SK-N-SH (cell line): Measurements from ENCODE around the gene ZMPSTE24. TPM values are rescaled to one million over a fixed set of nuclear protein-coding genes. Genes with fewer than 3 reads are reported as not detected.

Experiments used
- CTCF ChIA-PET: fragments of 300-600, 350-600 bp; formaldehyde crosslinking; extraction: SDS; loops from one replicate; lab custom pipeline; 2021; lab: Yijun Ruan, JAX
- POLR2A ChIA-PET: fragments of 350-600 bp; sonication (Branson Sonifier 250); formaldehyde crosslinking; extraction: SDS; loops from one replicate; lab custom pipeline; 2020; ENCODE audit warnings: antibody characterized with exemption, inconsistent platforms; lab: Yijun Ruan, JAX
- DNase-seq: peaks from one replicate; pipeline ENCODE4 v3.0.0; 2012
- H2AFZ ChIP-seq: fragments of 200-600 bp; sonication (generic); 2 replicates; pipeline ENCODE4 v1.8.1; 2016; ENCODE audit warnings: antibody characterized with exemption, mild to moderate bottlenecking, low read depth
- H3F3A ChIP-seq: fragments of 200-600 bp; sonication (generic); replicated peaks from 2 replicates; pipeline ENCODE3; 2016; ENCODE audit warnings: antibody characterized with exemption, mild to moderate bottlenecking; ENCODE audit not compliant: insufficient read depth
- H3K27ac ChIP-seq, 2 experiments: fragments of 200-500 bp in 1 of 2; fragments of 200-600 bp in 1 of 2; sonication (Bioruptor generic) in 1 of 2; sonication (generic), shearing (Covaris generic) in 1 of 2; 2 replicates each; pipeline versions ENCODE4 v1.5.1 to v1.6.1; 2014 to 2016; ENCODE audit warnings: low read depth in 2 of 2, inconsistent platforms in 1 of 2, low read length in 1 of 2, mild to moderate bottlenecking in 1 of 2, mixed read lengths in 1 of 2
- H3K27me3 ChIP-seq: fragments of 200-600 bp; sonication (generic), shearing (Covaris generic); 2 replicates; pipeline ENCODE4 v1.6.1; 2016; ENCODE audit warnings: mixed run types; ENCODE audit not compliant: insufficient read depth
- H3K36me3 ChIP-seq, 2 experiments: fragments of 200-500 bp in 1 of 2; fragments of 200-600 bp in 1 of 2; sonication (Bioruptor generic) in 1 of 2; sonication (generic) in 1 of 2; replicated peaks in 1 of 2; 2 replicates each; pipeline versions ENCODE3 to v1.5.1; 2014 to 2016; ENCODE audit warnings: low read length in 1 of 2, mild to moderate bottlenecking in 1 of 2; ENCODE audit not compliant: insufficient read depth in 2 of 2, control insufficient read depth in 1 of 2
- H3K4me1 ChIP-seq, 2 experiments: fragments of 200-500 bp in 1 of 2; fragments of 200-600 bp in 1 of 2; sonication (Bioruptor generic) in 1 of 2; sonication (generic), shearing (Covaris generic) in 1 of 2; 2 replicates each; pipeline versions ENCODE4 v1.5.1 to v1.6.1; 2014 to 2016; ENCODE audit warnings: low read depth in 1 of 2, low read length in 1 of 2, mixed run types in 1 of 2; ENCODE audit not compliant: insufficient read depth in 2 of 2, control insufficient read depth in 1 of 2
- H3K4me2 ChIP-seq: fragments of 200-600 bp; sonication (generic), shearing (Covaris generic); 2 replicates; pipeline ENCODE4 v1.6.1; 2017; ENCODE audit warnings: mixed run types
- H3K4me3 ChIP-seq, 2 experiments: fragments of 200-500 bp in 1 of 2; fragments of 200-600 bp in 1 of 2; sonication (Bioruptor generic) in 1 of 2; sonication (generic), shearing (Covaris generic) in 1 of 2; 2 replicates each; pipeline versions ENCODE4 v1.5.1 to v1.8.1; 2014 to 2016; ENCODE audit warnings: low read depth in 2 of 2, inconsistent platforms in 1 of 2, low read length in 1 of 2, mild to moderate bottlenecking in 1 of 2, mixed read lengths in 1 of 2, moderate library complexity in 1 of 2
- H3K79me2 ChIP-seq: fragments of 200-600 bp; sonication (generic); 2 replicates; pipeline ENCODE4 v1.8.1; 2017; ENCODE audit warnings: mild to moderate bottlenecking; ENCODE audit not compliant: insufficient read depth
- H3K9ac ChIP-seq: fragments of 200-600 bp; sonication (generic); 2 replicates; pipeline ENCODE4 v1.6.1; 2017; ENCODE audit warnings: mixed run types
- H3K9me2 ChIP-seq: fragments of 200-600 bp; sonication (generic); 2 replicates; pipeline ENCODE4 v1.6.1; 2017; ENCODE audit warnings: mixed run types
- H3K9me3 ChIP-seq: fragments of 200-600 bp; sonication (generic); 2 replicates; pipeline ENCODE4 v1.6.1; 2017; ENCODE audit warnings: mixed run types, mild to moderate bottlenecking, moderate library complexity
- H4K20me1 ChIP-seq: fragments of 200-600 bp; sonication (generic); 2 replicates; pipeline ENCODE4 v1.6.1; 2017; ENCODE audit warnings: mild to moderate bottlenecking, mixed run types; ENCODE audit not compliant: insufficient read depth
- CHD2 ChIP-seq: fragments of 150-350 bp; IDR thresholded peaks from 2 replicates; pipeline ENCODE4 v1.6.1; 2018; ENCODE audit warnings: low read length; ENCODE audit not compliant: partially characterized antibody
- ELF1 ChIP-seq: IDR thresholded peaks from 2 replicates; pipeline ENCODE4 v1.4.0; 2012
- FOXM1 ChIP-seq: IDR thresholded peaks from 2 replicates; pipeline ENCODE4 v1.4.0; 2012; ENCODE audit warnings: low read depth, mild to moderate bottlenecking
- JUND ChIP-seq: IDR thresholded peaks from 2 replicates; pipeline ENCODE4 v1.4.0; 2012
- MAX ChIP-seq: IDR thresholded peaks from 2 replicates; pipeline ENCODE4 v1.4.0; 2012; ENCODE audit warnings: low read depth
- MXI1 ChIP-seq: IDR thresholded peaks from 2 replicates; pipeline ENCODE4 v1.6.1; 2012; ENCODE audit warnings: mild to moderate bottlenecking, low read depth, low read length, improper control_type of control experiment
- NFIC ChIP-seq: IDR thresholded peaks from 2 replicates; pipeline ENCODE4 v1.4.0; 2012; ENCODE audit warnings: borderline replicate concordance
- RAD21 ChIP-seq: IDR thresholded peaks from 2 replicates; pipeline ENCODE4 v1.6.1; 2012; ENCODE audit warnings: mild to moderate bottlenecking, low read length
- REST ChIP-seq: IDR thresholded peaks from 2 replicates; pipeline ENCODE4 v1.6.1; 2012; ENCODE audit warnings: mild to moderate bottlenecking, low read depth, low read length, moderate library complexity
- TAF1 ChIP-seq: IDR thresholded peaks from 2 replicates; pipeline ENCODE4 v1.6.1; 2012; ENCODE audit warnings: low read depth, mild to moderate bottlenecking, low read length, moderate library complexity, borderline replicate concordance
- TEAD4 ChIP-seq: IDR thresholded peaks from 2 replicates; pipeline ENCODE4 v1.4.0; 2012; ENCODE audit warnings: mild to moderate bottlenecking, borderline replicate concordance; ENCODE audit not compliant: insufficient read depth
- ZBTB33 ChIP-seq: IDR thresholded peaks from 2 replicates; pipeline ENCODE4 v1.4.0; 2012; ENCODE audit warnings: low read depth, borderline replicate concordance
- polyA plus RNA-seq, 3 experiments: library from polyadenylated mRNA; depleted of rRNA; stranded (reverse); fragments of >200 nt; gene quantifications; 2 replicates each; pipeline ENCODE4 v1.2.3, GENCODE V29; 2012

Gene ZMPSTE24
- polyA plus RNA-seq, 1 of the 3 experiments (the other 2 are of a cell fraction) = 13.7 TPM

- Histone ChIP-seq H3F3A (peaks cover 28% of the 10 kb centered on the region), H3K4me1 (no peaks in the 10 kb centered on the region; a peak in 2 of 4 replicates), H3K9me3 (no peaks in the 10 kb centered on the region), H3K79me2 (peaks cover 59% of the 10 kb centered on the region), H3K27me3 (no peaks in the 10 kb centered on the region), H3K36me3 (peaks cover 54 to 62% of the 10 kb centered on the region in 2 experiments), H3K27ac (peak overlapping the region in 1 of 2 experiments; percentile 99; a peak in 2 of 4 replicates), H4K20me1 (0 out of 2 replicates have a peak, but pooled peaks cover 4% of the 10 kb centered on the region), H3K9me2 (no peaks in the 10 kb centered on the region), H3K4me3 (no peak overlapping the region), H2AFZ (no peak overlapping the region), H3K9ac (no peak overlapping the region), H3K4me2 (no peak overlapping the region)
- CTCF ChIA-PET = interaction anchor here (0.6 to 1.4 kb wide), 3 partner anchors 73 to 713 kb away, joined by 3 read pairs; no protein-coding TSS in a partner anchor
- TF ChIP-seq RAD21 = no peak
- no peak for TF ChIP-seq ELF1
- no peak for TF ChIP-seq ZBTB33
- TF ChIP-seq REST = no peak
- TF ChIP-seq TEAD4 = no peak
- no peak for TF ChIP-seq FOXM1
- TF ChIP-seq JUND = no peak
- TF ChIP-seq MXI1 = no peak
- no peak for TF ChIP-seq TAF1
- no peak for TF ChIP-seq NFIC
- TF ChIP-seq MAX = no peak
- TF ChIP-seq CHD2 = no peak
- POLR2A ChIA-PET = no interaction called here
- DNase-seq = no peak
These were observed 7.9 kb downstream of the ZMPSTE24 start for GRCh38 chr1:40265919-40266318.
